H9 (cell line): ENCODE data around the gene MYRIP. TPM values are rescaled to one million over a fixed set of nuclear protein-coding genes. Genes with fewer than 3 reads are reported as not detected.

Experiments
- DNase-seq: peaks from one replicate; pipeline ENCODE4 v3.0.0-alpha.2; 2017
- H2AFZ ChIP-seq: one replicate; pipeline ENCODE4 v1.6.1; 2013; ENCODE audit warnings: mild to moderate bottlenecking, low read length, control low read depth, moderate library complexity
- H2AK5ac ChIP-seq: 2 replicates; pipeline ENCODE4 v1.6.1; 2013; ENCODE audit warnings: low read length, control low read depth, mixed read lengths; ENCODE audit not compliant: insufficient read length
- H2BK120ac ChIP-seq: one replicate; pipeline ENCODE4 v1.6.1; 2013; ENCODE audit warnings: low read depth, mild to moderate bottlenecking, low read length, control low read depth, inconsistent platforms; ENCODE audit not compliant: poor library complexity, severe bottlenecking
- H2BK12ac ChIP-seq: 2 replicates; pipeline ENCODE4 v1.6.1; 2013; ENCODE audit warnings: low read length, control low read depth, mixed read lengths, low read depth; ENCODE audit not compliant: insufficient read length
- H2BK15ac ChIP-seq: 2 replicates; pipeline ENCODE4 v1.6.1; 2013; ENCODE audit warnings: low read depth, low read length, control low read depth
- H2BK20ac ChIP-seq: one replicate; pipeline ENCODE4 v1.6.1; 2013; ENCODE audit warnings: low read depth, mild to moderate bottlenecking, low read length, control low read depth, inconsistent platforms; ENCODE audit not compliant: poor library complexity, severe bottlenecking
- H2BK5ac ChIP-seq: 2 replicates; pipeline ENCODE4 v1.6.1; 2013; ENCODE audit warnings: low read length, control low read depth, mixed read lengths; ENCODE audit not compliant: insufficient read length
- H3K14ac ChIP-seq: 2 replicates; pipeline ENCODE4 v1.6.1; 2013; ENCODE audit warnings: low read length, control low read depth; ENCODE audit not compliant: insufficient read depth
- H3K18ac ChIP-seq: 2 replicates; pipeline ENCODE4 v1.6.1; 2013; ENCODE audit warnings: low read depth, mild to moderate bottlenecking, mixed read lengths, low read length, control low read depth; ENCODE audit not compliant: insufficient read length
- H3K23ac ChIP-seq: 2 replicates; pipeline ENCODE4 v1.6.1; 2013; ENCODE audit warnings: low read length, control low read depth, mixed read lengths, low read depth; ENCODE audit not compliant: insufficient read length
- H3K23me2 ChIP-seq: 2 replicates; pipeline ENCODE4 v1.6.1; 2013; ENCODE audit warnings: low read depth, mild to moderate bottlenecking, mixed read lengths, low read length, control low read depth; ENCODE audit not compliant: insufficient read length, poor library complexity, severe bottlenecking
- H3K27ac ChIP-seq: 2 replicates; pipeline ENCODE4 v1.5.1; 2013; ENCODE audit warnings: low read length, control low read depth, mixed read lengths, low read depth; ENCODE audit not compliant: insufficient read length
- H3K27me3 ChIP-seq: 2 replicates; pipeline ENCODE4 v1.6.1; 2013; ENCODE audit warnings: low read length, control low read depth, inconsistent platforms; ENCODE audit not compliant: insufficient read depth
- H3K4ac ChIP-seq: 2 replicates; pipeline ENCODE4 v1.6.1; 2013; ENCODE audit warnings: low read depth, mild to moderate bottlenecking, control low read depth, inconsistent platforms, low read length, moderate library complexity
- H3K4me1 ChIP-seq: 2 replicates; pipeline ENCODE4 v1.6.1; 2013; ENCODE audit warnings: low read length, control low read depth, inconsistent platforms; ENCODE audit not compliant: insufficient read depth
- H3K4me2 ChIP-seq: 2 replicates; pipeline ENCODE4 v1.6.1; 2013; ENCODE audit warnings: low read length, control low read depth, mixed read lengths; ENCODE audit not compliant: insufficient read length, insufficient read depth
- H3K56ac ChIP-seq: 2 replicates; pipeline ENCODE4 v1.6.1; 2013; ENCODE audit warnings: low read depth, mild to moderate bottlenecking, mixed read lengths, low read length, control low read depth; ENCODE audit not compliant: insufficient read length
- H3K79me1 ChIP-seq: 2 replicates; pipeline ENCODE4 v1.6.1; 2013; ENCODE audit warnings: low read depth, mild to moderate bottlenecking, moderate library complexity, low read length, control low read depth, inconsistent platforms; ENCODE audit not compliant: insufficient read depth, poor library complexity, severe bottlenecking
- H3K79me2 ChIP-seq: 2 replicates; pipeline ENCODE4 v1.6.1; 2013; ENCODE audit warnings: low read length, control low read depth, inconsistent platforms; ENCODE audit not compliant: insufficient read depth
- H3K9ac ChIP-seq: 2 replicates; pipeline ENCODE4 v1.6.1; 2013; ENCODE audit warnings: low read length, control low read depth, mixed read lengths; ENCODE audit not compliant: insufficient read length; ENCODE audit errors: extremely low read depth
- H3K9me3 ChIP-seq: one replicate; pipeline ENCODE4 v1.6.1; 2013; ENCODE audit warnings: low read depth, low read length, inconsistent platforms; ENCODE audit not compliant: control insufficient read depth
- H3T11ph ChIP-seq: one replicate; pipeline ENCODE4 v1.6.1; 2013; ENCODE audit warnings: mild to moderate bottlenecking, low read length, control low read depth, inconsistent platforms
- H4K20me1 ChIP-seq: one replicate; pipeline ENCODE4 v1.6.1; 2013; ENCODE audit not compliant: control insufficient read depth, insufficient read length, insufficient read depth
- H4K5ac ChIP-seq: 2 replicates; pipeline ENCODE4 v1.6.1; 2013; ENCODE audit warnings: low read depth, mild to moderate bottlenecking, mixed read lengths, low read length, control low read depth; ENCODE audit not compliant: insufficient read length
- H4K8ac ChIP-seq: replicated peaks from 2 replicates; pipeline ENCODE4 v1.6.1; 2013; ENCODE audit warnings: low read length, control low read depth, mixed read lengths, low read depth; ENCODE audit not compliant: insufficient read length
- H4K91ac ChIP-seq: 2 replicates; pipeline ENCODE4 v1.6.1; 2013; ENCODE audit warnings: low read depth, mild to moderate bottlenecking, moderate library complexity, mixed read lengths, low read length, control low read depth; ENCODE audit not compliant: insufficient read length
- H3K27ac Mint-ChIP-seq, 3 experiments: 2 replicates in 2 of 3; 3 replicates in 1 of 3; pipeline ENCODE4 v1.8.0; 2020 to 2021; ENCODE audit warnings: mixed read lengths in 3 of 3, mild to moderate bottlenecking in 1 of 3, moderate library complexity in 1 of 3
- H3K27me3 Mint-ChIP-seq: 2 replicates; pipeline ENCODE4 v1.8.0; 2021; ENCODE audit warnings: low read depth, mild to moderate bottlenecking, moderate library complexity, mixed read lengths
- H3K36me3 Mint-ChIP-seq, 3 experiments: 2 replicates in 2 of 3; 3 replicates in 1 of 3; pipeline ENCODE4 v1.8.0; 2020 to 2021; ENCODE audit warnings: low read depth in 3 of 3, mixed read lengths in 3 of 3; ENCODE audit not compliant: insufficient read depth in 1 of 3
- H3K4me1 Mint-ChIP-seq, 2 experiments: 2 replicates each; pipeline ENCODE4 v1.8.0; 2020; ENCODE audit warnings: mixed read lengths in 2 of 2
- H3K4me3 Mint-ChIP-seq, 2 experiments: 2 replicates in 1 of 2; 3 replicates in 1 of 2; pipeline ENCODE4 v1.8.0; 2020 to 2021; ENCODE audit warnings: mild to moderate bottlenecking in 2 of 2, mixed read lengths in 2 of 2, moderate library complexity in 1 of 2
- H3K9me3 Mint-ChIP-seq, 2 experiments: 2 replicates in 1 of 2; 3 replicates in 1 of 2; pipeline ENCODE4 v1.8.0; 2020; ENCODE audit warnings: mild to moderate bottlenecking in 2 of 2, mixed read lengths in 2 of 2, moderate library complexity in 1 of 2
- total RNA-seq: library from RNA; stranded (reverse); gene quantifications from 2 replicates; pipeline ENCODE4 v1.2.1, GENCODE V29; 2021
- TF ChIP-seq, protein P1 (sequence below): fragments of 200-600 bp; sonication (generic); conservative IDR thresholded peaks from 3 replicates; pipeline ENCODE4 v1.8.0; 2021; ENCODE audit warnings: antibody characterized with exemption, mild to moderate bottlenecking

MYRIP gene
- total RNA-seq, 1 experiment from 2014 or later: 1.8 TPM

DNA sequence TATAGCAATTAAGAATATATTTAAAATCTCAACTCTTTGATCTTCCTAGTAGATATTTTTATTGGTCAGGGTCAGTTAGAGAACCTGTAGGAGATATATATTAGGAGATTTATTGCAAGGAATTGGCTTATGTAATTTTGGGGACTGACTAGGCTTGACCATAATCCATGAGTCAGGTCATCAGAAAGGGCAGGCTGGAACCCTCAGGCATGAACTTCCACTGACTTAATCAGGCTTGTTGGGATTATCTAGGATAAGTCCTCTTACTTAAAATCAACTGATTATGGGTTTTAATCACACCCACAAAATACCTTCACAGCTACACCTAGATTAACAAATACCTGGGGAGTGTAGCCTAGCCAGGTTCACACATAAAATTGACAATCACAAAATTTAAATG, 156.1 kb downstream of the MYRIP start:
- H3K9me3 Mint-ChIP-seq: peaks cover 0 to 3% of the 10 kb centered on the region in 2 experiments; a peak in 3 of 5 replicates
- Histone ChIP-seq H3K9ac (no peak overlapping the region), H3T11ph (no peak overlapping the region), H3K56ac (no peak overlapping the region), H2BK12ac (no peak overlapping the region), H3K79me2 (no peaks in the 10 kb centered on the region), H3K9me3 (no peaks in the 10 kb centered on the region), H3K18ac (no peak overlapping the region), H3K14ac (no peak overlapping the region), H2AK5ac (no peak overlapping the region), H2BK5ac (no peak overlapping the region), H4K5ac (no peak overlapping the region), H4K91ac (no peak overlapping the region), H3K23ac (no peak overlapping the region), H4K20me1 (no peaks in the 10 kb centered on the region), H2BK15ac (no peak overlapping the region), H2BK20ac (no peak overlapping the region), H3K4me2 (no peak overlapping the region), H3K27me3 (no peaks in the 10 kb centered on the region), H3K23me2 (no peaks in the 10 kb centered on the region), H3K27ac (no peak overlapping the region), H2AFZ (no peak overlapping the region), H3K4me1 (peaks cover 5% of the 10 kb centered on the region; the same call in 1 of the 2 replicates), H2BK120ac (no peak overlapping the region), H3K4ac (no peak overlapping the region), H4K8ac (no peak overlapping the region), H3K79me1 (no peaks in the 10 kb centered on the region)
- H3K27ac Mint-ChIP-seq: no peak overlapping the region
- TF ChIP-seq, protein P1, sequence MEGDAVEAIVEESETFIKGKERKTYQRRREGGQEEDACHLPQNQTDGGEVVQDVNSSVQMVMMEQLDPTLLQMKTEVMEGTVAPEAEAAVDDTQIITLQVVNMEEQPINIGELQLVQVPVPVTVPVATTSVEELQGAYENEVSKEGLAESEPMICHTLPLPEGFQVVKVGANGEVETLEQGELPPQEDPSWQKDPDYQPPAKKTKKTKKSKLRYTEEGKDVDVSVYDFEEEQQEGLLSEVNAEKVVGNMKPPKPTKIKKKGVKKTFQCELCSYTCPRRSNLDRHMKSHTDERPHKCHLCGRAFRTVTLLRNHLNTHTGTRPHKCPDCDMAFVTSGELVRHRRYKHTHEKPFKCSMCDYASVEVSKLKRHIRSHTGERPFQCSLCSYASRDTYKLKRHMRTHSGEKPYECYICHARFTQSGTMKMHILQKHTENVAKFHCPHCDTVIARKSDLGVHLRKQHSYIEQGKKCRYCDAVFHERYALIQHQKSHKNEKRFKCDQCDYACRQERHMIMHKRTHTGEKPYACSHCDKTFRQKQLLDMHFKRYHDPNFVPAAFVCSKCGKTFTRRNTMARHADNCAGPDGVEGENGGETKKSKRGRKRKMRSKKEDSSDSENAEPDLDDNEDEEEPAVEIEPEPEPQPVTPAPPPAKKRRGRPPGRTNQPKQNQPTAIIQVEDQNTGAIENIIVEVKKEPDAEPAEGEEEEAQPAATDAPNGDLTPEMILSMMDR: no peak
- DNase-seq: no peak
- H3K4me3 Mint-ChIP-seq: no peak overlapping the region
- H3K27me3 Mint-ChIP-seq: no peaks in the 10 kb centered on the region
- H3K36me3 Mint-ChIP-seq: no peaks in the 10 kb centered on the region; a peak in 1 of 7 replicates
- peaks cover 20 to 27% of the 10 kb centered on the region in 2 experiments for H3K4me1 Mint-ChIP-seq
